Transverse colon (tissue), 4 donors: ENCODE measurements around the gene WDR64. TPM values are rescaled to one million over a fixed set of nuclear protein-coding genes. Genes with fewer than 3 reads are reported as not detected.
"Not testable (repeated sequence)": the region's sequence is repeated elsewhere in the genome, so short reads cannot be mapped to it uniquely, and the experiment has no call there.

ENCODE experiments used
- DNase-seq: peaks from one replicate; pipeline ENCODE4 v3.0.0-alpha.2; 2019
- H3K27ac ChIP-seq, 4 donors: fragments of 200-600 bp; sonication (generic); 2 replicates each; pipeline ENCODE4 v1.5.1; 2016 to 2018; ENCODE audit warnings: inconsistent platforms in 4 of 4
- H3K27me3 ChIP-seq: fragments of 200-600 bp; sonication (generic); 2 replicates; pipeline ENCODE4 v1.5.1; 2017; ENCODE audit warnings: inconsistent platforms
- H3K36me3 ChIP-seq, 4 donors: fragments of 200-600 bp; sonication (generic); 2 replicates each; pipeline ENCODE4 v1.5.1; 2017 to 2019; ENCODE audit warnings: inconsistent platforms in 4 of 4
- H3K4me1 ChIP-seq, 4 donors: fragments of 200-600 bp; sonication (generic); 2 replicates each; pipeline ENCODE4 v1.5.1; 2017 to 2020; ENCODE audit warnings: inconsistent platforms in 4 of 4
- H3K4me3 ChIP-seq, 4 donors: fragments of 200-600 bp; sonication (generic); 1 replicate in 1 of 4; 2 replicates in 3 of 4; pipeline versions ENCODE4 v1.5.1 to v1.6.1; 2017 to 2019; ENCODE audit warnings: inconsistent platforms in 4 of 4
- H3K9me3 ChIP-seq, 2 donors: fragments of 200-600 bp; sonication (generic); 2 replicates each; pipeline ENCODE4 v1.5.1; 2017 to 2019; ENCODE audit warnings: inconsistent platforms in 2 of 2
- EP300 ChIP-seq: sonication (generic); formaldehyde crosslinking; IDR thresholded peaks from one replicate; pipeline ENCODE4 v1.6.1; 2017; ENCODE audit warnings: antibody characterized with exemption, low read depth
- POLR2A ChIP-seq: fragments of 450-650 bp; IDR thresholded peaks from one replicate; pipeline ENCODE4 v1.6.1; 2016; ENCODE audit warnings: antibody characterized with exemption, mild to moderate bottlenecking, moderate library complexity
- POLR2AphosphoS5 ChIP-seq, 3 donors: sonication (generic); formaldehyde crosslinking; IDR thresholded peaks; one replicate each; pipeline ENCODE4 v1.6.1; 2016; ENCODE audit warnings: antibody characterized with exemption in 3 of 3
- WGBS, 2 donors: methylation state at CpG; one replicate each; pipeline ENCODE4 v1.1.5; 2018; ENCODE audit warnings: low coverage in 1 of 2; 5-methylcytosine and 5-hydroxymethylcytosine counted together
- in situ Hi-C, 4 donors: fragments of 200-750 bp; cut with MboI; loops; one replicate each; pipeline versions ENCODE4 v1.15.0 to v1.15.1; 2017; ENCODE audit warnings: low sequenced_read_pairs in 3 of 4, low pct_ligation_motif_present in 1 of 4, low pct_unique_long_range_greater_than_20kb in 1 of 4
- intact Hi-C: fragments of 100-400 bp; cut with DNase I; formaldehyde crosslinking; loops from one replicate; pipeline ENCODE4 v1.15.1; 2023; ENCODE audit warnings: low total_unique reads
- total RNA-seq, 4 donors: library from RNA; depleted of rRNA; stranded (reverse); fragments of >200 nt; gene quantifications; one replicate each; pipeline ENCODE4 v1.1.0, GENCODE V29; 2016
- TF ChIP-seq, protein P1 (sequence below), 5 experiments: fragments of 200-600 bp in 3 of 5; fragments of 450-650 bp in 2 of 5; sonication (generic) in 3 of 5; IDR thresholded peaks; 1 replicate in 2 of 5; 2 replicates in 3 of 5; pipeline ENCODE4 v1.5.1; 2016 to 2017; ENCODE audit warnings: antibody characterized with exemption in 5 of 5, inconsistent platforms in 3 of 5, mild to moderate bottlenecking in 2 of 5, moderate library complexity in 1 of 5

WDR64 gene
- total RNA-seq, 4 donors from 2014 or later: not detected

DNA sequence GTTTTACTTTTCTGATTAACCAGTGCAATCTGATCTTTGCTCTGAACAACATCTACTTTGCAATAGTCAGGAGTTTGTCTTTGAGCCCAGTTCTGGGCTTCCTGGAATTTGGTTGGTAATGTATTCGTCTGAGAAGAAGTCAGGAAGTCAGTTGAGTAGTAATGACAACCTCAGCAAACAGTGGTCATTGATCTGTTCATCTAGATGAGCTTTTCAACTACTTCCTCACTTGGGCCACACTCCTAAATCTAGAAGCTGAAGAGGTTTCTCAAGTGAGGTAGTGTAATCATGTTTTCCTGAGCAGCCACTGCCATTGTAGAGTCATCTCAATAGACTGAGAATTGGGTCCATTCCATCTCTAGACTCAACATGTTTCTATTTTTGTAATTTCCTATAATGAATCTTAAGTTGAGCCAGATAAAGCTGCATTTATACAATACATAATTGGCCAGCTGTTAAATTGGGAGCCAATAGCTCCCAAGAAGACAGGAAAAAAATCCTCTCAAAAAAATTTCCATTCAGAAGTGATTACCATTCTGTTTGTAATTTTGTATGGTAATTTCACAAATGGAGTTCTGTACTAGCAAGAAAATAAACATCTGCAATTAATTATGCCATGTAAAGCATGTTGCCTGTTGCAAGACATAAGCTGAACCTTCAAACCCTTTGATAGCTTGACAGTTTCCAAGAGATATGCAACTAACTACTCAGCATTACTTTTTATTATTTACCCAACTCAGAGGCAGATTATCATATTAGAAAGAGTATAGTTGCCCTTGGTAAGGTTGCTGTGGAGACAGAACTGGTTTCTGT is 49.6 kb downstream of the WDR64 start:
- H3K36me3 ChIP-seq: no peaks in the 10 kb centered on the region
- 71% methylated on average over 1 of the region's 1 CpG; no CpG with 5 or more reads in 1 of the 2 donors for whole genome bisulfite sequencing, 2 donors

DNA sequence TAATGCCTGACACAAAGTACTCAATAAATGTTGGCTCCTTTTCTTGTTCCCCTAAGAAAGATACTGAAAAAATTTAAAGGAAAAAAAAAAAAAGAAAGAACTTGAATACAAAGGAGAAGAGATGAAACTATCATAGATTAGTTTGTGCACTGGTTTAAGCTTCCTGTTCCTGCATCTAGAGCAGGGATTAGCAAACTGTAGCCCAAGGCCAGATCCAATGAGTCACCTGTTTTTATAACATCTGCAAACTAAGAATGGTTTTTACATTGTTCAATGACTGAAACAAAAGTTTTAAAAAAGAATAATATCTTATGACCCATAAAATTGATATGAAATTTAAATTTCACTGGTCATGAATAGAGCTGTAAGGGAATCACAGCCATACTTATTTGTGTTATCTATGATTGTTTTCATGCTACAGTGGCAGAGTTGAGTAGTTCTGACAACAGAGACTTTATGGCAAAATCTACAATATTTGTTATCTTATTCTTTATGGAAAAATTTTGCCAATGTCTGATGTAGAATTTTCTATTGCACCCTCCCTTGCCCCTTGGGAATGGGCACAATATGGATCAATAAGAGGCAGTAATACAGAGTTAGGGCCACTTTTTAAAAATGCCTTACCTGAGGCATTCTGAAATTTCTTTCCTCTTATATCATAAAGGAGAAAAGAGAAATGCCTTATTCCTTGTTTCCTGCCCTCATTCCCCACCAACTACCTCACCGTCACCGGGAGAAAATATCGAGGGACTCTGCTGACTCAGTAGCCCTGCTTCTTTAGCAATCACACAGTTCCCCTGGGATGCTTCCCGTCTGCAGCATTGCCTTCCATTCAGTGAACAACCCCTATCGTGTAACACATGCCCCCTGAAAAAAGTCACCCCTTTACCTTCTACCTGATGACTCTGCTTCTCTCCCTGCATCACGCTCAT is 50.6 kb downstream of the WDR64 start:
- TF ChIP-seq EP300: no peak
- no peak for TF ChIP-seq POLR2AphosphoS5 (IDR thresholded peaks at IDR 0.05)
- TF ChIP-seq, protein P1, sequence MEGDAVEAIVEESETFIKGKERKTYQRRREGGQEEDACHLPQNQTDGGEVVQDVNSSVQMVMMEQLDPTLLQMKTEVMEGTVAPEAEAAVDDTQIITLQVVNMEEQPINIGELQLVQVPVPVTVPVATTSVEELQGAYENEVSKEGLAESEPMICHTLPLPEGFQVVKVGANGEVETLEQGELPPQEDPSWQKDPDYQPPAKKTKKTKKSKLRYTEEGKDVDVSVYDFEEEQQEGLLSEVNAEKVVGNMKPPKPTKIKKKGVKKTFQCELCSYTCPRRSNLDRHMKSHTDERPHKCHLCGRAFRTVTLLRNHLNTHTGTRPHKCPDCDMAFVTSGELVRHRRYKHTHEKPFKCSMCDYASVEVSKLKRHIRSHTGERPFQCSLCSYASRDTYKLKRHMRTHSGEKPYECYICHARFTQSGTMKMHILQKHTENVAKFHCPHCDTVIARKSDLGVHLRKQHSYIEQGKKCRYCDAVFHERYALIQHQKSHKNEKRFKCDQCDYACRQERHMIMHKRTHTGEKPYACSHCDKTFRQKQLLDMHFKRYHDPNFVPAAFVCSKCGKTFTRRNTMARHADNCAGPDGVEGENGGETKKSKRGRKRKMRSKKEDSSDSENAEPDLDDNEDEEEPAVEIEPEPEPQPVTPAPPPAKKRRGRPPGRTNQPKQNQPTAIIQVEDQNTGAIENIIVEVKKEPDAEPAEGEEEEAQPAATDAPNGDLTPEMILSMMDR (IDR thresholded peaks at IDR 0.05): no peak
- no peak overlapping the region for H3K4me3 ChIP-seq
- in situ Hi-C loops: no loop called here
- H3K36me3 ChIP-seq: no peaks in the 10 kb centered on the region
- H3K4me1 ChIP-seq: no peaks in the 10 kb centered on the region
- no peak for DNase-seq
- H3K27me3 ChIP-seq: no peaks in the 10 kb centered on the region
- H3K27ac ChIP-seq: no peak overlapping the region
- intact Hi-C loops: no loop called here
- WGBS, 2 donors: 88% methylated on average over 6 of the region's 6 CpGs
- no peaks in the 10 kb centered on the region for H3K9me3 ChIP-seq

More for the DNA sequence above, 49.6 kb downstream of the WDR64 start:
- intact Hi-C loops: no loop called here
- Histone ChIP-seq H3K4me3 (no peak overlapping the region), H3K27ac (no peak overlapping the region), H3K9me3 (no peaks in the 10 kb centered on the region), H3K4me1 (no peaks in the 10 kb centered on the region), H3K27me3 (no peaks in the 10 kb centered on the region)
- in situ Hi-C loops: no loop called here
- TF ChIP-seq POLR2AphosphoS5 (IDR thresholded peaks at IDR 0.05): no peak
- no peak for TF ChIP-seq POLR2A
- TF ChIP-seq EP300: no peak
- TF ChIP-seq, protein P1 (IDR thresholded peaks at IDR 0.05): no peak
- no peak for DNase-seq

DNA sequence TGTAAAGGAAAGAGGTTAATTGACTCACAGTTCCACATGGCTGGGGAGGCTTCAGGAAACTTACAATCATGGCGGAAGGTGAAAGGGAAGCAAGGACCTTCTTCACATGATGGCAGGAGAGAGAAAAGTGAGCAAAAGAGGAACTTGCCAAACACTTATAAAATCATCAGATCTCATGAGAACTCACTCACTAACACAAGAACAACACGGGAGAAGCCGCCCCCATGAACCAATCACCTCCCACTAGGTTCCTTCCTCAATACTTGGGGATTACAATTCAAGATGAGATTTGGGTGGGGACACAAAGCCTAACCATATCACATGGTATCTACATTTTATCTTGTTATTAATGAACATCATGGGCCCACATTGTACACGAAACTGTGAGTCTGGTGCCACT is 51.7 kb downstream of the WDR64 start:
- H3K27me3 ChIP-seq, in situ Hi-C loops, H3K4me1 ChIP-seq, H3K27ac ChIP-seq, DNase-seq, H3K9me3 ChIP-seq, H3K4me3 ChIP-seq, intact Hi-C loops, H3K36me3 ChIP-seq: not testable (repeated sequence)
- WGBS, 2 donors: 80 to 86% methylated on average over 2 to 4 of the region's 4 CpGs

DNA sequence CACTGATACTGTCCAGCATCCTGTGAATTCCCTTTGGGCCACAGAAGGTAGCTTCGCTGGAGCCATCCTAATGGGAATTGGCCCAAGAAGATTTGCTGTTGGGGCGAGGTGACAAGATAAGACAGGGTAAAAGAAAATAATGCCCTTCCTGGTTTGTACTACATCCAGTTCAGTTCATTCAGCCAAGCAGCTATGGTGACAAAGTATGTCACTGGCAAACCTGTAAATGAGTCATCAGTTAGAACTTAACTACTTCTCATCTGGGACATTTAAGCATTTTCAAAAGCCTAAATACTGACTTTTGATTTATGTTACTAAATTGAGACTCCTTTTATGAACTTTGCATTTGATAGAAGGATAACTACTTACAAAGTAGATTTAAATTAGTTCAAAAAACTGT is 54.2 kb downstream of the WDR64 start:
- Histone ChIP-seq H3K9me3 (no peaks in the 10 kb centered on the region), H3K36me3 (no peaks in the 10 kb centered on the region), H3K4me3 (no peak overlapping the region), H3K4me1 (no peaks in the 10 kb centered on the region), H3K27me3 (no peaks in the 10 kb centered on the region), H3K27ac (no peak overlapping the region)
- in situ Hi-C loops: no loop called here
- WGBS, 2 donors: 38 to 70% methylated on average over 2 of the region's 2 CpGs
- TF ChIP-seq EP300: no peak
- no peak for TF ChIP-seq POLR2AphosphoS5 (IDR thresholded peaks at IDR 0.05)
- TF ChIP-seq POLR2A: no peak
- TF ChIP-seq, protein P1 (IDR thresholded peaks at IDR 0.05): no peak
- intact Hi-C loops: no loop called here
- DNase-seq: no peak
